ENCODE measurements around the gene LY6G5B. TPM values are rescaled to one million over a fixed set of nuclear protein-coding genes. Genes with fewer than 3 reads are reported as not detected.

LY6G5B gene
- total and polyA plus RNA-seq, 10 donors, result 3.0 to 25.3 (median 14.7) TPM

DNA sequence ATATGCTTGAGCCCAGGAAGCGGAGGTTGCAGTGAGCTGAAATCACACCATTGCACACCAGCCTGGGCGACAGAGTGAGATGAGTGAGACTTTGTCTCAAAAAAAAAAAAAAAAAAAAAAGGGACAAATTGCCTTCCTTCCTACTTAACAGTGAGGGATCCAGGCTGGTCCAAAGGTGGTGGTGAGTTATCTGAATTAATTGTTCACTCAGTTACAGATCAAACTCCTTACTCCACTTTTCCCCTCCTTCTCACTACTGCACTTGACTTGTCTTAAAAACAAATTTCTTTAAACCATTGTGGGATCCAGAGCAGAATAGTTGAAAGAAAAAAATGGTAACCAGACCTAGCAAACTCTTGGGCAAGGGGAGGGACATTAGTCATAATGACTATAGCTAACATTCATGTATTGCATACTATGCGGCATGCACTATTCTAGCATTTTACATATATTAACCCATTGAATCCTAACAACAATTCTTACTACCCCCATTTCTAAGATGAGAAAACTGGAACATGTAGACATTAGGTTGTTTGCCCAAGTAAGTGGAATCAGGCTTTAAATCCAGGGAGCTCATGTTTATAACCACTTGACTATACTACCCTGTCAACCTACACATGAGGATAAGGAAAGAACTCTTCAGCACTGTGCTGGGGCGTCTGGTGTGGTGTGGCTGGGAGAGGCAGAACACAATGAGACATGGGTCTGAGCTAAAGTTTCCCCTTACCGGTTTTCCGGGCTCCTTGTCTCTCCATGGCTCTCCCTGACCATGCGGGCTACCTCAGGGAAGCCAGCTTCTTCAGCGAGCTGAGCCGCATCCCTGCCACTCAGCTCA lies 6.4 kb upstream of the LY6G5B start:
- WGBS, 5 donors, result 64 to 78% (median 74%) methylated on average over 9 of the region's 9 CpGs
- H3K36me3 ChIP-seq, result peaks cover 0 to 53% (median 30%) of the 10 kb centered on the region in 6 donors
- no peaks in the 10 kb centered on the region for H3K27me3 ChIP-seq (replicated peaks in 1 of 7)
- no peaks in the 10 kb centered on the region for H3K9me3 ChIP-seq
- intact Hi-C loops (cut with DNase I; ENCODE audit: low total_unique reads), result no loop called here
- peaks cover 46 to 85% (median 76%) of the 10 kb centered on the region in 6 donors for H3K4me1 ChIP-seq
- TF ChIP-seq POLR2AphosphoS5 (IDR thresholded peaks at IDR 0.05), result no peak
- TF ChIP-seq POLR2A (IDR thresholded peaks at IDR 0.05), result no peak
- TF ChIP-seq, protein P1, sequence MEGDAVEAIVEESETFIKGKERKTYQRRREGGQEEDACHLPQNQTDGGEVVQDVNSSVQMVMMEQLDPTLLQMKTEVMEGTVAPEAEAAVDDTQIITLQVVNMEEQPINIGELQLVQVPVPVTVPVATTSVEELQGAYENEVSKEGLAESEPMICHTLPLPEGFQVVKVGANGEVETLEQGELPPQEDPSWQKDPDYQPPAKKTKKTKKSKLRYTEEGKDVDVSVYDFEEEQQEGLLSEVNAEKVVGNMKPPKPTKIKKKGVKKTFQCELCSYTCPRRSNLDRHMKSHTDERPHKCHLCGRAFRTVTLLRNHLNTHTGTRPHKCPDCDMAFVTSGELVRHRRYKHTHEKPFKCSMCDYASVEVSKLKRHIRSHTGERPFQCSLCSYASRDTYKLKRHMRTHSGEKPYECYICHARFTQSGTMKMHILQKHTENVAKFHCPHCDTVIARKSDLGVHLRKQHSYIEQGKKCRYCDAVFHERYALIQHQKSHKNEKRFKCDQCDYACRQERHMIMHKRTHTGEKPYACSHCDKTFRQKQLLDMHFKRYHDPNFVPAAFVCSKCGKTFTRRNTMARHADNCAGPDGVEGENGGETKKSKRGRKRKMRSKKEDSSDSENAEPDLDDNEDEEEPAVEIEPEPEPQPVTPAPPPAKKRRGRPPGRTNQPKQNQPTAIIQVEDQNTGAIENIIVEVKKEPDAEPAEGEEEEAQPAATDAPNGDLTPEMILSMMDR (IDR thresholded peaks at IDR 0.05 in 8 of 11, conservative IDR thresholded peaks at IDR 0.05 in 3 of 11), result no peak
- DNase-seq, result no peak
- peak overlapping the region; percentile 75 to 85 (median 78) for H3K4me3 ChIP-seq
- peak overlapping the region in 7 of 8 donors; percentile 96 to 99 (median 98) for H3K27ac ChIP-seq

DNA sequence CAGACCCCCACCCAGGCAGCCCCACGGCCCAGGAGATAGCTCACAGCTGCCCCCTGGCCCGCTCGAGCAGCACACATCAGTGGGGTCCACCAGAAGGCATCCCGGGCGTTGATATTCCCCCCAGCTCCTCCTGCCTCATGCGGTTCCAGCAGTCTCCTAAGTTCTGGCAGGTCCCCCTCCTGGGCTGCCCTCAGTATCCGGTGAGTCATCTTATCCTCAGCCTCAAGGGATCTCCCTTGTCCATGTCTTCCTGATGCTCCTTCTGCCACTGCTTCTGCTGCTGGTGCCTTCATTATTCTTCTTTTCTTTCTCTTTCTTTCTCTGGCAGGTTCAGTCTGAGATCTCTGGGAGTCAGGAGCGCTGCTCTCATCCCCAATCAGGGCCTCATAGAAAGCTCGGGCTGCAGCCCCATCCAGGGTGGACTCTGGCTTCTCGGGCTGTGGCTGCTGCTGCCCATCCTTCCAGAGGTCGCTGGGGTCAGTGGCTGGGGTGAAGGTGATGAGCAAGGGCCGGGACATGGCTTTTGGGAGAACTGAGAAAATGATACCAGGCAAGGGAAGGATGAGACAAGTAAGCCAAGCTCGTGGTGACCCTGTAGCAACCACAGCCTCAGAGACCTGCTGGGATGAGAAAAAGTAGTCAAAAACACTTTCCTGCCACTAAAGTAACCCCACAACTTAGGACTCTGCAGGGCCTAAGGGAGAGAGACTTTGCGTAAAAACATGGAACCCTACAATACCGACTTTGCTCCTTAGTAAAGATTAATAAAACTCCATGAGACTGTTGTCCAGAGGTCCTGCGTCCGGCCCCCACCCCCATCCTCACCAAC lies 5.6 kb upstream of the LY6G5B start:
- peaks cover 37 to 85% (median 71%) of the 10 kb centered on the region in 6 donors for H3K4me1 ChIP-seq
- intact Hi-C loops (cut with DNase I; ENCODE audit: low total_unique reads), result no loop called here
- DNase-seq, result peak; percentile 82

DNA sequence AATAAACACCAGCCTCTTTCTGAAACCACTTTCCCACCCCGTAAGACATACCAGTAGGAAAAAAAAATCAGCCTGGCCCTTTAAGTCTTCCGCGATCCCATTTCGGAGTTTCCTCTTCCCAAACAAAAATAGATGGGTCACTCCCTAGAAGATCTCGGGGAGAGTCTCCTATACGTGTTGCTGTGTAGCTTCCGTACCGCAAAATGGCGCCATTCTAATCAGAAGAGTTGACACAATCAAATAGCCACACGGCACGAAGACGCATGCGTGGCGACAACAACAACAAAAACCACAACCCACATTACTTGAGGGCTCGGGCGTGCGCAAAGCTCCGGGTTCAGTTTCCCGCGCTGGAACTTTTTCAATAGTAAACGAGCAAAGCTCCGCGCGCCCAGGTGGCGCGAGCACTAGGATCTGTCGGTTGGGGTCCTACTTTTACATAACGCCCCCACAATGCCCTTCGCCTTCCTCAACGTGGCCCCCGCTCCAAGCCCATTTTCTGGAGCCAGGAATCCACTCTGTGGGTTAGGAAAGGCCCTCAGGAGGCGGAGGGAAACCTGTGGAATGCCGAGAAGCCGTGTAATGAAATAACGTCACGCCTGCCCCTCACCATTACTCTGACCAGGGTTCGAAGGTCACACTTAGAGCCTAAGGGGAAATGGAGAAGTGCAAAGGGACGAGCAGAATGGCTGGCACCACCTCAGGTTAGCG lies 4.8 kb upstream of the LY6G5B start, which contains the start of gene GPANK1:
Gene GPANK1 (minus strand): TSS at position 208 of the 711 bp plus-strand sequence. CDS start 519 bp downstream, outside the sequence.
- Histone ChIP-seq H3K9me3 (no peaks in the 10 kb centered on the region), H3K4me1 (peaks cover 32 to 82% (median 64%) of the 10 kb centered on the region in 6 donors), H3K27me3 (replicated peaks in 1 of 7) (no peaks in the 10 kb centered on the region), H3K36me3 (peaks cover 0 to 61% (median 46%) of the 10 kb centered on the region in 6 donors), H3K4me3 (peak within 1 kb of the TSS; percentile 75 to 85 (median 78)), H3K27ac (peak within 1 kb of the TSS; percentile 96 to 99 (median 98))
- peak; percentile 94 for DNase-seq
- intact Hi-C loops (cut with DNase I; ENCODE audit: low total_unique reads), result no loop called here
- TF ChIP-seq POLR2A (IDR thresholded peaks at IDR 0.05) (peak in 1 of 3 donors; percentile 62), POLR2AphosphoS5 (IDR thresholded peaks at IDR 0.05) (peak in 2 of 3 donors; percentile 77 to 86)
- TF ChIP-seq, protein P1 (IDR thresholded peaks at IDR 0.05 in 8 of 11, conservative IDR thresholded peaks at IDR 0.05 in 3 of 11), result no peak
- 0% methylated on average over 32 to 39 of the region's 39 CpGs for WGBS, 5 donors

More for the DNA sequence above, 5.6 kb upstream of the LY6G5B start:
- peaks cover 0 to 55% (median 38%) of the 10 kb centered on the region in 6 donors for H3K36me3 ChIP-seq
- no peak for TF ChIP-seq POLR2A (IDR thresholded peaks at IDR 0.05)
- peak in 2 of 3 donors; percentile 22 to 30 for TF ChIP-seq POLR2AphosphoS5 (IDR thresholded peaks at IDR 0.05)
- H3K9me3 ChIP-seq, result no peaks in the 10 kb centered on the region
- WGBS, 5 donors, result 28 to 36% (median 31%) methylated on average over 16 to 17 of the region's 17 CpGs
- no peaks in the 10 kb centered on the region for H3K27me3 ChIP-seq (replicated peaks in 1 of 7)
- peak overlapping the region; percentile 96 to 99 (median 98) for H3K27ac ChIP-seq
- peak overlapping the region; percentile 75 to 85 (median 78) for H3K4me3 ChIP-seq

Measured in spleen (tissue), 11 donors.